Frontal cortex (tissue), 4 donors: Measurements from ENCODE around the gene SCOC. TPM values are rescaled to one million over a fixed set of nuclear protein-coding genes. Genes with fewer than 3 reads are reported as not detected.

Experiments
- DNase-seq, 2 donors: peaks; one replicate each; pipeline ENCODE4 v3.0.0; 2012; ENCODE audit warnings: low spot score in 2 of 2
- FAIRE-seq: peaks from 2 replicates; lab custom pipeline; 2012; peaks lifted over from hg19 to GRCh38; lab: Jason Lieb, UNC
- total RNA-seq: library from RNA; depleted of rRNA; stranded (reverse); fragments of >200 nt; gene quantifications from one replicate; pipeline ENCODE4 v1.2.3, GENCODE V29; 2014
- donor health status: control.
- donor health status: control.
- donor health status: control.

The SCOC gene
- 104 TPM for total RNA-seq

DNA sequence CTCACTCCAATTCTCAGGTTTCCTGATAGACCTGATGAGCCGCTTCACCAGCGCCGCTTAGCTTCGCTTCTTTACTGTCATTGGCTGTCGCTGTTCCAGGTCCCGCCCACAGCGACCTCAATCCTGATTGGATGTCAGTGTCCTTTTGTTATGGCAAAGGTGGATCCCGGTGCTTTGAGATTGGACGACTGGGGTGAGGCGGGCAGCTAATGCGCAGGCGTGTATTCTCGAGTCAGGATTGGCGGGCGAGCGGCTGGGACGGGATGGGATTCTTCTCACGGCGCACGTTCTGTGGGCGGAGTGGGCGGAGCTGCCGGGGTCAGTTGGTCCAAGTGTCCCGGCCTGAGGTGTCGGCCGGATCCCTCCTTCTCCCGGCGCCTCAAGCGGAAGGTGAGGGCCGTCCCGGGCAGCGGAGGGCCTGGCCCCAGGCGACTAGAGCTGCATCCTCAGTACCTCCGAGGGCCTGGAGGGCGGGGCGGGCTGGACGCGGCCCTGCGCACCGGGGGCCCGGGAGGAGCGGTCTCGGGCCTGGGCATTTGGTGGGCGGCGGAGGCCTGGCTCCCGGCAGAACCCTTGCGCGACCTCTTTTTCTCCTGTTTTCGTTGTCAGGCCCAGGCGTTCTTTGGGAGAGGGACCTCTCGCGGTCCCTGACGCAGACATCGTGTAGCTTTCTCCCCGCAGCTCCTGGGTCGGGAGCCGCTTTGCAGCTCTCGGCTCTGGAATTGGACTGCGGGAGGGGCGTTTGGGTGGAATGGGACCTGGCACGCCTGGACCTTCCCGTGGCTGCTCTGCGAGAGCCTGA, at the start of gene SCOC:
Gene SCOC (plus strand): TSS at position 319 of the 802 bp plus-strand sequence. CDS start 5,525 bp downstream, outside the sequence.
- peak; percentile 85 to 90 for DNase-seq

GRCh38 chr4:140326395-140326993, 47.0 kb upstream of the SCOC start:
- FAIRE-seq (peak; percentile 81), DNase-seq (peak in 1 of 2 donors; percentile 9)

More for the DNA sequence above, at the start of gene SCOC:
- peak; percentile 99 for FAIRE-seq

- FAIRE-seq: peak; percentile 58
These were observed 43.0 kb upstream of the SCOC start for GRCh38 chr4:140330311-140330900.

DNA sequence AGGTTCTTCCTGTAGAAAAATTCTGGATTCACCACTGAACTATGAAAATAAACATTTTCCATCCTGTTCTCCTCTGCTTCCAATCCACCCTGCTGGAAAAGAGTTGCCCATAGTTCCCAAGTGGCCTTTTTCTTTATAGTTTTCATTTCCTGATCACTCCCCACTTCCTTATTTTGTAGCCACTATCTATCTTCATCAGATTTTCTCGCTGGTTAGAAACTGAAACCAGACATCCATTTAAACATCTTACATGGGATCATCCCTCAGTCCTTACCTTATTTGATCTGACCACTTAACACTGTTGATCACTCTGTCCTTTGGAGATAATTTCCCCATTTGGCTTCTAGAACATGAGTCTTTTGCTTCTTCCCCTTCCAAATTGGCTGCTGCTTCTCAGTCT, 42.2 kb upstream of the SCOC start:
- DNase-seq (no peak), FAIRE-seq (no peak)

More at GRCh38 chr4:140330311-140330900, 43.0 kb upstream of the SCOC start:
- no peak for DNase-seq

- DNase-seq (no peak), FAIRE-seq (no peak)
These were observed 41.6 kb upstream of the SCOC start for GRCh38 chr4:140331876-140332275.

GRCh38 chr4:140332734-140333133, 40.7 kb upstream of the SCOC start:
- FAIRE-seq: no peak

GRCh38 chr4:140333523-140333922, 39.9 kb upstream of the SCOC start:
- DNase-seq: no peak
- FAIRE-seq: no peak

More at GRCh38 chr4:140332734-140333133, 40.7 kb upstream of the SCOC start:
- DNase-seq: no peak

DNA sequence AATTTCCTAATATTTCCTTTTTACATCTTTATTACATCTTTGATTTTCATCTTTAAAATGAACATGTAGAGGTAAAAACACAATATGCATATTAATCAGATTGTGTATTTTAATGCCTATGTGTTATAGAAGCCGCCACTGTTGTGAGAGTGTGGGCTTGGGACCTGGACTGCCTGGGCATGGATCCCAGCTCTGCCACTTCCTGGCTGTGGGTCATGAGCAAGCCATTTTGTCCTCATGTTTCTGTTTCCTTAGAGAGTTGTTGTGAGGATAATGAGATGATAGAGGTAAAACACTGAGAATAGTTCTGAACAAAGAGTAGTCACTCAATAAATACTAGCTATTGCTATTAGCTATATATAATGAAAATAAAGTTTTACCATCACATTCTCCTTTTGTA, 38.4 kb upstream of the SCOC start:
- DNase-seq (no peak), FAIRE-seq (no peak)

GRCh38 chr4:140336730-140337129, 36.7 kb upstream of the SCOC start:
- DNase-seq: no peak
- FAIRE-seq: no peak

DNA sequence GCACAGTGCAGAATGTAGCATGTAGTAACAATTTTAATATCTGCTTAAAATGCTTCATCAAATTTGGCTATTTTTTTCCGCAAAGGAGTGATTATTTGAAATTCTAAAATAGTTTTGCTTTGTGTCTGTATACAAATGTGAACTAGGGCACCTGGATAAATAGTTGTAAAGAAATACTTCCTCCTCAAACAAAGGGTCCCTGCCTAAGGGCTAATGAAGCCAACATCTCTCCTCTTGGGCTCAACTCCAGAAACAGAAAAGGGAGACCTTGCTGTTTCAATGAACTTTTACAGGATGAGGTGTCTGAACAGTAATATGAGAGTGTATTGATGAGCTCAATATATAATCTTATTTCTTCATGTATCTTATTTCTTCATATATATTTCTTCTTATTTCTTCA, 30.8 kb upstream of the SCOC start:
- DNase-seq: no peak
- FAIRE-seq: no peak

DNA sequence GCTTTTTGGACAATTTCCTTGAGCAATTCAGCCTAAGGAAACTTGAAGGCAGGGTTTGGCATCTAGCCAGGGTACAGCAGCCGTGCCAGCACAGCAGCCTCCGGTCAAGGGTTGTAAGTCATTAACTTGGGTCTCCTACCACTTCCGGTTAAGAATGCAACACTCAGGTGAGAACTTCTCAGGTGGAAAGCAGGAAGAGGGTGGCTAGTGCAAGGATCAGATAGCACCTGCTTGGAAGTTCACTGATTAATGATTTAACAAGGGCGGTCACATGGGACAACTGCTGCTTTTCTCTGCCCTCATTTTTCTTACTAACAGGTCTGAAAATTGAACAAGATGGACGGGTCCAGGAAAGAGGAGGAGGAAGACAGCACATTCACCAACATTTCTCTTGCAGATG, 30.1 kb upstream of the SCOC start:
- FAIRE-seq (no peak), DNase-seq (no peak)

DNA sequence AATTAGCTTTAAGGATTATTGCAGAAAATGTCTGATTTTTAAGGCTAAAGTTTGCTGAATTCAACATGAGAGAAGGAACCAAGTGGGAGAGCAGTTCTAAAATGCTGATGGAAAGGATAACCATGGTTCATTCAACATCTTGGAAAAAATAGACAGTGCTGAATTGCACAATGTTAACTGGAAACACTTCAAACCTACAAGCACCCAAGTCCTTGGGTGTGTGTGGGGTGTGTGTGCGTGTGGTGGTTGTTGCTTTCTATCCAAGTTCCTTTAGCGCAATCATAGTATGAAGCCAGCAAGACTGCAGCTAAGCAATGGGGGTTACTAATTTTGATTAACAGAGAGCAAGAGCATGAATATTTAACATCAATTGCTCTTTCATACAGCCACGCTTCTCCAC, 29.3 kb upstream of the SCOC start:
- no peak for DNase-seq
- no peak for FAIRE-seq

GRCh38 chr4:140344621-140345020, 28.8 kb upstream of the SCOC start:
- FAIRE-seq: no peak
- DNase-seq: no peak

DNA sequence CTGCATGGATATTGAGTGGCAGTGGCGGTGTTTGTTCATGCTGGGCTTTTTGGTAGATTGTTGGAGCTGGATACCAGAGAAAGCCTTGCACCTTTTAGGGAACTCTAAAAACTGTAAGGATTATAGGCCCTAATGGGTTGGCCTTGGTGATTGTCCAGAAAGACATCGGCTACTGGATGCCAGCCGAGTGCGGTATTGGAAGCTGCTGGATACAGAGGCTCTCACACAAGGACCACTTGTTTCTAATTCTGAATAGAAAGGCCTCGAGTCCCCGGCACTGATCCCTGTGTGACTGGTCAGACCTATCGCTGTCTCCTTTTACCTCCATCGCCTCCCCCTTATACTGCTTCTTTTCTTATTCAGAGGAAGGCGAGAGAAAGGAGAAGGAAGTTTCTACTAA, 27.3 kb upstream of the SCOC start:
- DNase-seq: no peak
- no peak for FAIRE-seq

DNA sequence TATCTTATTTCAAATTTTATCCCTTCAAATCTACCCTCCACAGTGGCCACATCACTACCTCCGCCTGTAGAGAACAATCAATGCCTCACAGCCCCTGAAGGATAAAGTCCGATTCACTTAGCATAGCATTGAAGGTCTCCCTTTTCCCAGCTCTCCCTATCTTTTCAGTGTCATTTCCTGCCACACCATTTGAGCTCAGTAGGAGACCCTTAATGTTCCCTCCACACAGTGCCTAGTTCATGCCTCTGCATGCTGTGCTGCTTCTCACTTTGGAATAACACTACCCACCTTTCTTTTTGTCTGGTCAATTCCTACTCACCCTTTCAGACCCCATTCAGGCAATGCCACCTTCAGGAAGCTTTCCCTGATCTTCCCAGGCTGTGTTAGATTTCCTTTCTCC, 23.6 kb upstream of the SCOC start:
- FAIRE-seq (no peak), DNase-seq (no peak)

- no peak for DNase-seq
- FAIRE-seq: no peak
These were observed 22.1 kb upstream of the SCOC start for GRCh38 chr4:140351093-140352075.

DNA sequence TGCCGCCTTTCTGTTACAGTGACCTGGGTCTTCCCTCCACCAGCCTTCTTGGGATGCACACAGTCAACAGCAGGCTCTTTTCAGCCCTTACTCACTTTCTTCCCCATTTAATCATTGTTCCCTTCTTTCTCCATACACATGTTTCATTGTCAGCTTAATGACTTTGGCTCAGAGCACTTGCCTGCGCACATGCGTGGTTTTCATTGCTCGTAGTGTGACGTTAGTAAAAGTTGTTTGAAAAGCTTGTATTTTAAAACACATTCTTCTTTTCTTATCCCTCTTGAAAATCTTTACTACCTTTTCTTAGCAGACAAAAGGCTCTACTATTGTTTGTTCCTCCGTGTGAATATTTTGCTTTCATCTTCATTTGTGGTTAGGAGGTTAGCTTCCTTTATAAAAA, 19.7 kb upstream of the SCOC start:
- no peak for FAIRE-seq

DNA sequence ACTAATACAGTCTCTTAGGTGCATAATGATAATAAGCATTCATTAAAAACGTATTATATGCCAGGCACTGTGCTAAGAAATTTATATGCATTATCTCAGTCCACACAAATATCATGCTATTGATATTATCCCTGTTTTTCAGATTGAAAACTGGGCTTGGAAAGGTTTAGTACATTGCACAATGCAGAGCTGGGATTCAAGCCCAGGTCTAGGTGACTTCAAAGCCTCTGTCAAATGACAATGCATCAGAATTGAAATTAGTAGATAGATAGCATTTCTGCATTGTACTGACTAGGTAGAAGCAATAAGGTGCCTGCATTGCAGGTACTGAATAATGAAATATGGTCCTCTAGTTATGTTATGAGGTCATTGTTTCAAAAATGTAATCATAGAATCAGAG, 18.2 kb upstream of the SCOC start:
- DNase-seq (no peak), FAIRE-seq (no peak)

More for the DNA sequence above, 19.7 kb upstream of the SCOC start:
- DNase-seq: no peak

DNA sequence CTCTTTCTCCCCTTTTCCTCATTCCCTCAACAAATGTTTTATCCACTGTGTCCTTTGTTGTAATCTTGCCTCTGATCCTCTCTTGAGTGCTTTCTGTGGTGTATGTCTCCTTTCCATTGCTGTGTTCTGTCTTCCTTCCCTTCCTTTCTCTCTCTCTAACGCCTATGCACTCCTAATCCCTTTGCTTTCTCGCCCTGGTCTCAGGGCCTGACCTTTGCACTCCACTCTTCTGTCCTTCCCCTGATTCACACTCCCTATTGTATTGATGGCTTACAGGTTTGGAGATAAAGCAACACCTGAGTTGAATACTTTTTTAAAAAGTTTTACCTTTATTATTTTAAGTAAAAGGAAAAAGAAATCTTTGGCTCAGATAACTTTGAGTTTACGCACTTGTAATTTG, 15.6 kb upstream of the SCOC start:
- FAIRE-seq (no peak), DNase-seq (no peak)

DNA sequence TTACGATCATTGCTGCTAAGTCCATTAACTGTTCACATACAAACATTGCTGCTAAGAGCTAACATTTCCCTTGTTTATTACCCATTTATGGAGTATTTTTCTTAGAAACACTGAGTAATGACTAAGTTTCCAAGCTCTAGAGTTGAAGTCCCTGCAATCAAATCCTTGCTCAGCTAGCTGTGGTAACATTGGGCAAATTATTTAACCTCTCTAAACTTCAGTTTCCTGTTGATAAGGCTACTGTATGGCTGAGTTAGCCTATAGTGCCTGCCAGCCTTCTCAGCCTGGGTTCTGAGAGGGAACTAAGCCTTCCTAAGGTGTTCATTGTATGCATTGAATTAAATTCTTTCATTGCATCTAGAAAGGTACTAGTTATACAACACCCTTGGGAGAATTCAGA, 15.2 kb upstream of the SCOC start:
- DNase-seq: no peak
- FAIRE-seq: no peak
